GM12878 (cell line): ENCODE data around the gene DDIT3. TPM values are rescaled to one million over a fixed set of nuclear protein-coding genes. Genes with fewer than 3 reads are reported as not detected.

Experiments used
- ATF2 ChIP-seq: IDR thresholded peaks from 2 replicates; pipeline ENCODE4 v1.6.1; 2012; ENCODE audit warnings: low read length, inconsistent platforms
- BCL11A ChIP-seq: IDR thresholded peaks from 2 replicates; pipeline ENCODE4 v1.6.1; 2011; ENCODE audit warnings: low read depth, low read length
- HDAC6 ChIP-seq: fragments of 200-600 bp; sonication (generic); IDR thresholded peaks from one replicate; pipeline ENCODE4 v1.8.0; 2017; ENCODE audit warnings: antibody characterized with exemption; ENCODE audit not compliant: unreplicated experiment
- MAX ChIP-seq: IDR thresholded peaks from 2 replicates; pipeline ENCODE4 v1.6.1; 2012; ENCODE audit warnings: low read depth, low read length, improper control_type of control experiment
- RELB ChIP-seq: fragments of 450-650 bp; IDR thresholded peaks from 2 replicates; pipeline ENCODE4 v1.6.1; 2017; ENCODE audit warnings: low read depth, mild to moderate bottlenecking, moderate library complexity
- REST ChIP-seq: IDR thresholded peaks from 2 replicates; pipeline ENCODE4 v1.6.1; 2012; ENCODE audit warnings: mild to moderate bottlenecking, low read depth, low read length
- RFX5 ChIP-seq: IDR thresholded peaks from 2 replicates; pipeline ENCODE4 v1.6.1; 2011; ENCODE audit warnings: low read depth, low read length, improper control_type of control experiment
- SMAD5 ChIP-seq: IDR thresholded peaks from 2 replicates; pipeline ENCODE4 v1.6.1; 2016; ENCODE audit warnings: antibody characterized with exemption, low read depth
- SMC3 ChIP-seq: IDR thresholded peaks from 2 replicates; pipeline ENCODE4 v1.6.1; 2011; ENCODE audit warnings: low read length, improper control_type of control experiment, borderline replicate concordance
- SREBF1 ChIP-seq: IDR thresholded peaks from 2 replicates; pipeline ENCODE4 v1.6.1; 2012; ENCODE audit warnings: mild to moderate bottlenecking, low read length
- SRF ChIP-seq, 2 experiments: IDR thresholded peaks; 2 replicates each; pipeline ENCODE4 v1.6.1; 2011; ENCODE audit warnings: low read depth in 2 of 2, low read length in 2 of 2, mild to moderate bottlenecking in 1 of 2, moderate library complexity in 1 of 2
- STAT3 ChIP-seq: IDR thresholded peaks from 2 replicates; pipeline ENCODE4 v1.6.1; 2011; ENCODE audit warnings: low read depth, low read length, improper control_type of control experiment
- TBL1XR1 ChIP-seq: IDR thresholded peaks from 2 replicates; pipeline ENCODE4 v1.6.1; 2012; ENCODE audit warnings: low read depth, low read length, improper control_type of control experiment
- ZNF622 ChIP-seq: fragments of 450-650 bp; IDR thresholded peaks from 2 replicates; pipeline ENCODE4 v1.6.1; 2017; ENCODE audit warnings: mild to moderate bottlenecking, inconsistent platforms
- ZNF687 ChIP-seq: fragments of 450-650 bp; IDR thresholded peaks from 2 replicates; pipeline ENCODE4 v1.6.1; 2017; ENCODE audit warnings: mild to moderate bottlenecking, moderate library complexity
- polyA plus RNA-seq, 11 experiments: library from polyadenylated mRNA; depleted of rRNA in 4 of 11; unstranded in 6 of 11; stranded (reverse) in 5 of 11; fragments of >200 nt; fragmentation: Nextera tagmentation in 4 of 11; fragmentation: Illumina TruSeq in 1 of 11; extraction: Ambion mirVana in 4 of 11; extraction: Trizol in 1 of 11; gene quantifications; 1 replicate in 1 of 11; 2 replicates in 10 of 11; pipeline versions ENCODE4 v1.2.1 to v1.2.3, GENCODE V29; 2011 to 2016; ENCODE audit warnings: inconsistent platforms in 2 of 11, missing spikeins in 2 of 11, low read depth in 1 of 11
- total RNA-seq, 4 experiments: library from RNA; depleted of rRNA in 3 of 4; stranded (reverse); fragments of >200 nt in 3 of 4; fragmentation: Illumina TruSeq in 1 of 4; extraction: Trizol in 1 of 4; gene quantifications; 2 replicates each; pipeline versions ENCODE4 v1.2.1 to v1.2.3, GENCODE V29; 2013 to 2021
- TF ChIP-seq, protein P1 (sequence below): fragments of 450-650 bp; conservative IDR thresholded peaks from 2 replicates; pipeline ENCODE4 v1.6.1; 2017; ENCODE audit warnings: mild to moderate bottlenecking, moderate library complexity

Gene DDIT3
- total and polyA plus RNA-seq, 10 of the 15 experiments (the other 5 are each of a cell fraction or from before 2014, with no cell fraction given) = 9.2 to 28.9 (median 15.5) TPM

DNA sequence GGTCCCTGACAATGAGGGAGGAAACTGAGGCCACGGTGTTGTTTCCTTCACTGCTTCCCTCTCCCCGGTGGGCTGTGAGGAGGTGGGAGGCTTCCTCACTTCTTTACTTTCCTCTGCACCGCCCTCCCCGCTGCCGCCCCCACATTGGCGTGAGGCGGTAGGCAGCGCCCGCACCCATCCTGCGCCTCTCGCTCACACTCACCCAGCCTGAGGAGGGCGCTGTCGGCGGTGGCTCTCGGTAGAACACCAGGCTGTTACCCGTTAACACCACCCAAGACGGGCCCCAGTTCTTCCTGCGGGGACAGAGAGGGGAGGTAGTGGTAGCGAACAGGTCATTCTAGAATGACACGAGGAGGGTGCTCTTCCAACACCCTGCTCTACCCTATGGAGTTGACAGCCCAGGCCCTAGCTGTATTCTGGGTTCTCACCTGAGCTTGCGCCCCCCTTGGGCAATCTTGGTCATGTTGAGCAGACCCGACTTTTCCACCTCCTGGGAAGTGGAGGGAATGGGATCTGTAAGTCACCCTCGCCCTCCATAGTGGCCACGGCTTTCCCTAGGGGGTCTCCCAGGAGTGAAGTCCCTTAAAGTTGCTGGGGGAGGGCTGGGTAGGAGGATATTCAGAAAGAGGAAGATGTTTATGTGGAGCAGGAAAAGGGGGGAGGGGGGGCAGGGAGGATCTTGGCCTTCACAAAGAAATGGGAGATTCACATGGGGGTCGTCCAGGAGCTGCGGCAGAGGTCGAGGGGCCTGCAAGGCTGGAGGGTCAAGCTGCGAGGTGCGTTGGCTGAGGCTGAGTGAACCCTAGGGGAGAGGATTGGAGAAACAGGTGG, 43.9 kb downstream of the DDIT3 start (continued):
- TF ChIP-seq SRF (IDR thresholded peaks at IDR 0.05; ENCODE audit: low read depth in 2 of 2, low read length in 2 of 2) (no peak), RFX5 (no peak), ZNF687 (no peak), STAT3 (no peak), BCL11A (0 out of 2 replicates have a peak, but pooled peaks have one; percentile 2), MAX (0 out of 2 replicates have a peak, but pooled peaks have one; percentile 9), SMC3 (peak; percentile 6; the same call in 1 of the 2 replicates), ATF2 (no peak), ZNF622 (no peak), HDAC6 (no peak), TBL1XR1 (no peak), SMAD5 (no peak), REST (no peak), SREBF1 (no peak), RELB (peak; percentile 34; the same call in 1 of the 2 replicates)
- TF ChIP-seq, protein P1, sequence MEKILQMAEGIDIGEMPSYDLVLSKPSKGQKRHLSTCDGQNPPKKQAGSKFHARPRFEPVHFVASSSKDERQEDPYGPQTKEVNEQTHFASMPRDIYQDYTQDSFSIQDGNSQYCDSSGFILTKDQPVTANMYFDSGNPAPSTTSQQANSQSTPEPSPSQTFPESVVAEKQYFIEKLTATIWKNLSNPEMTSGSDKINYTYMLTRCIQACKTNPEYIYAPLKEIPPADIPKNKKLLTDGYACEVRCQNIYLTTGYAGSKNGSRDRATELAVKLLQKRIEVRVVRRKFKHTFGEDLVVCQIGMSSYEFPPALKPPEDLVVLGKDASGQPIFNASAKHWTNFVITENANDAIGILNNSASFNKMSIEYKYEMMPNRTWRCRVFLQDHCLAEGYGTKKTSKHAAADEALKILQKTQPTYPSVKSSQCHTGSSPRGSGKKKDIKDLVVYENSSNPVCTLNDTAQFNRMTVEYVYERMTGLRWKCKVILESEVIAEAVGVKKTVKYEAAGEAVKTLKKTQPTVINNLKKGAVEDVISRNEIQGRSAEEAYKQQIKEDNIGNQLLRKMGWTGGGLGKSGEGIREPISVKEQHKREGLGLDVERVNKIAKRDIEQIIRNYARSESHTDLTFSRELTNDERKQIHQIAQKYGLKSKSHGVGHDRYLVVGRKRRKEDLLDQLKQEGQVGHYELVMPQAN = peak; percentile 7; the same call in 1 of the 2 replicates
